Testis (tissue), 2 donors: ENCODE results near the gene UBQLN4.
"Not testable (repeated sequence)": the region's sequence is repeated elsewhere in the genome, so short reads cannot be mapped to it uniquely, and the experiment has no call there.

Experiments
- POLR2A ChIP-seq: fragments of 450-650 bp; IDR thresholded peaks from one replicate; pipeline ENCODE4 v1.6.1; 2017; ENCODE audit warnings: antibody characterized with exemption, mild to moderate bottlenecking, moderate library complexity
- TF ChIP-seq, protein P1 (sequence below), 3 experiments: fragments of 450-650 bp in 2 of 3; fragments of 200-600 bp in 1 of 3; sonication (generic) in 1 of 3; IDR thresholded peaks; one replicate each; pipeline ENCODE4 v1.5.1; 2016 to 2019; ENCODE audit warnings: antibody characterized with exemption in 3 of 3, mild to moderate bottlenecking in 2 of 3, moderate library complexity in 1 of 3

GRCh38 chr1:156034991-156035390 lies 18.6 kb downstream of the UBQLN4 start:
- TF ChIP-seq, protein P1, sequence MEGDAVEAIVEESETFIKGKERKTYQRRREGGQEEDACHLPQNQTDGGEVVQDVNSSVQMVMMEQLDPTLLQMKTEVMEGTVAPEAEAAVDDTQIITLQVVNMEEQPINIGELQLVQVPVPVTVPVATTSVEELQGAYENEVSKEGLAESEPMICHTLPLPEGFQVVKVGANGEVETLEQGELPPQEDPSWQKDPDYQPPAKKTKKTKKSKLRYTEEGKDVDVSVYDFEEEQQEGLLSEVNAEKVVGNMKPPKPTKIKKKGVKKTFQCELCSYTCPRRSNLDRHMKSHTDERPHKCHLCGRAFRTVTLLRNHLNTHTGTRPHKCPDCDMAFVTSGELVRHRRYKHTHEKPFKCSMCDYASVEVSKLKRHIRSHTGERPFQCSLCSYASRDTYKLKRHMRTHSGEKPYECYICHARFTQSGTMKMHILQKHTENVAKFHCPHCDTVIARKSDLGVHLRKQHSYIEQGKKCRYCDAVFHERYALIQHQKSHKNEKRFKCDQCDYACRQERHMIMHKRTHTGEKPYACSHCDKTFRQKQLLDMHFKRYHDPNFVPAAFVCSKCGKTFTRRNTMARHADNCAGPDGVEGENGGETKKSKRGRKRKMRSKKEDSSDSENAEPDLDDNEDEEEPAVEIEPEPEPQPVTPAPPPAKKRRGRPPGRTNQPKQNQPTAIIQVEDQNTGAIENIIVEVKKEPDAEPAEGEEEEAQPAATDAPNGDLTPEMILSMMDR (IDR thresholded peaks at IDR 0.05), result not testable (repeated sequence)
- TF ChIP-seq POLR2A, result not testable (repeated sequence)
